ENCODE data around the gene HIGD2B.
A peak's percentile ranks its signal among the peaks of the same experiment; 100 is the strongest.
"Not testable (repeated sequence)": the region's sequence is repeated elsewhere in the genome, so short reads cannot be mapped to it uniquely, and the experiment has no call there.

HIGD2B gene

GRCh38 chr15:72680931-72681330, 5.1 kb downstream of the HIGD2B start:
- H3K9me3 ChIP-seq (ENCODE audit: severe bottlenecking): no peaks in the 10 kb centered on the region
- DNase-seq (ENCODE audit: low spot score): no peak

GRCh38 chr15:72676838-72677237, 9.1 kb downstream of the HIGD2B start:
- TF ChIP-seq CTCF (IDR thresholded peaks at IDR 0.05; ENCODE audit: poor library complexity, severe bottlenecking): no peak
- DNase-seq (ENCODE audit: low spot score): no peak
- no peak for ATAC-seq (ENCODE audit: low read depth)
- H3K27me3 ChIP-seq (ENCODE audit: insufficient read depth, poor library complexity, severe bottlenecking): peaks cover 34% of the 10 kb centered on the region
- no peaks in the 10 kb centered on the region for H3K36me3 ChIP-seq (ENCODE audit: low read depth)
- no peak overlapping the region for H3K4me3 ChIP-seq (ENCODE audit: severe bottlenecking)
- H3K4me1 ChIP-seq (ENCODE audit: insufficient read depth, poor library complexity, severe bottlenecking): no peaks in the 10 kb centered on the region
- no peak overlapping the region for H3K27ac ChIP-seq (ENCODE audit: poor library complexity, severe bottlenecking)
- no peaks in the 10 kb centered on the region for H3K9me3 ChIP-seq (ENCODE audit: severe bottlenecking)

More at GRCh38 chr15:72680931-72681330, 5.1 kb downstream of the HIGD2B start:
- H3K4me3 ChIP-seq (ENCODE audit: severe bottlenecking): no peak overlapping the region
- ATAC-seq (ENCODE audit: low read depth): peak; percentile 6; the same call in 2 of the 3 replicates
- no peaks in the 10 kb centered on the region for H3K36me3 ChIP-seq (ENCODE audit: low read depth)
- TF ChIP-seq CTCF (IDR thresholded peaks at IDR 0.05; ENCODE audit: poor library complexity, severe bottlenecking): no peak
- H3K27me3 ChIP-seq (ENCODE audit: insufficient read depth, poor library complexity, severe bottlenecking): peaks cover 28% of the 10 kb centered on the region
- no peak overlapping the region for H3K27ac ChIP-seq (ENCODE audit: poor library complexity, severe bottlenecking)
- no peaks in the 10 kb centered on the region for H3K4me1 ChIP-seq (ENCODE audit: insufficient read depth, poor library complexity, severe bottlenecking)

GRCh38 chr15:72671525-72671924, 14.5 kb downstream of the HIGD2B start:
- Histone ChIP-seq H3K36me3 (ENCODE audit: low read depth) (no peaks in the 10 kb centered on the region), H3K4me1 (ENCODE audit: insufficient read depth, poor library complexity, severe bottlenecking) (no peaks in the 10 kb centered on the region), H3K9me3 (ENCODE audit: severe bottlenecking) (no peaks in the 10 kb centered on the region), H3K4me3 (ENCODE audit: severe bottlenecking) (no peak overlapping the region), H3K27me3 (ENCODE audit: insufficient read depth, poor library complexity, severe bottlenecking) (peaks cover 6% of the 10 kb centered on the region), H3K27ac (ENCODE audit: poor library complexity, severe bottlenecking) (no peak overlapping the region)
- TF ChIP-seq CTCF (IDR thresholded peaks at IDR 0.05; ENCODE audit: poor library complexity, severe bottlenecking): no peak
- DNase-seq (ENCODE audit: low spot score): no peak
- ATAC-seq (ENCODE audit: low read depth): no peak

GRCh38 chr15:72670656-72671352, 15.2 kb downstream of the HIGD2B start:
- ATAC-seq (ENCODE audit: low read depth): peak; percentile 97
- H3K9me3 ChIP-seq (ENCODE audit: severe bottlenecking); H3K4me1 ChIP-seq (ENCODE audit: insufficient read depth, poor library complexity, severe bottlenecking); H3K36me3 ChIP-seq (ENCODE audit: low read depth); H3K27ac ChIP-seq (ENCODE audit: poor library complexity, severe bottlenecking); H3K27me3 ChIP-seq (ENCODE audit: insufficient read depth, poor library complexity, severe bottlenecking): not testable (repeated sequence)
- DNase-seq (ENCODE audit: low spot score): peak; percentile 81
- TF ChIP-seq CTCF (IDR thresholded peaks at IDR 0.05; ENCODE audit: poor library complexity, severe bottlenecking): peak; percentile 99
- H3K4me3 ChIP-seq (ENCODE audit: severe bottlenecking): peak overlapping the region; percentile 25

GRCh38 chr15:72669803-72670202, 16.2 kb downstream of the HIGD2B start:
- H3K27me3 ChIP-seq (ENCODE audit: insufficient read depth, poor library complexity, severe bottlenecking); H3K36me3 ChIP-seq (ENCODE audit: low read depth); ATAC-seq (ENCODE audit: low read depth); H3K27ac ChIP-seq (ENCODE audit: poor library complexity, severe bottlenecking); H3K4me1 ChIP-seq (ENCODE audit: insufficient read depth, poor library complexity, severe bottlenecking); H3K9me3 ChIP-seq (ENCODE audit: severe bottlenecking); H3K4me3 ChIP-seq (ENCODE audit: severe bottlenecking); DNase-seq (ENCODE audit: low spot score): not testable (repeated sequence)

- not testable (repeated sequence) for H3K27me3 ChIP-seq (ENCODE audit: insufficient read depth, poor library complexity, severe bottlenecking); ATAC-seq (ENCODE audit: low read depth); H3K27ac ChIP-seq (ENCODE audit: poor library complexity, severe bottlenecking); DNase-seq (ENCODE audit: low spot score); H3K4me3 ChIP-seq (ENCODE audit: severe bottlenecking); H3K4me1 ChIP-seq (ENCODE audit: insufficient read depth, poor library complexity, severe bottlenecking); H3K9me3 ChIP-seq (ENCODE audit: severe bottlenecking); H3K36me3 ChIP-seq (ENCODE audit: low read depth)
Measured at GRCh38 chr15:72665706-72666105, 20.3 kb downstream of the HIGD2B start.

GRCh38 chr15:72663931-72664330, 22.1 kb downstream of the HIGD2B start:
- ATAC-seq (ENCODE audit: low read depth); DNase-seq (ENCODE audit: low spot score); H3K9me3 ChIP-seq (ENCODE audit: severe bottlenecking); H3K4me3 ChIP-seq (ENCODE audit: severe bottlenecking); H3K27ac ChIP-seq (ENCODE audit: poor library complexity, severe bottlenecking); H3K36me3 ChIP-seq (ENCODE audit: low read depth); H3K4me1 ChIP-seq (ENCODE audit: insufficient read depth, poor library complexity, severe bottlenecking); H3K27me3 ChIP-seq (ENCODE audit: insufficient read depth, poor library complexity, severe bottlenecking): not testable (repeated sequence)

- H3K27ac ChIP-seq (ENCODE audit: poor library complexity, severe bottlenecking); H3K36me3 ChIP-seq (ENCODE audit: low read depth); H3K27me3 ChIP-seq (ENCODE audit: insufficient read depth, poor library complexity, severe bottlenecking); ATAC-seq (ENCODE audit: low read depth); H3K4me1 ChIP-seq (ENCODE audit: insufficient read depth, poor library complexity, severe bottlenecking); H3K4me3 ChIP-seq (ENCODE audit: severe bottlenecking); DNase-seq (ENCODE audit: low spot score); H3K9me3 ChIP-seq (ENCODE audit: severe bottlenecking): not testable (repeated sequence)
Measured at GRCh38 chr15:72661081-72661480, 24.9 kb downstream of the HIGD2B start.

Data from RWPE2 (cell line).